WI38 (cell line): ENCODE results near the gene OPCML.

Experiments used
- H3K4me3 ChIP-seq: 2 replicates; pipeline ENCODE4 v1.5.1; 2011; ENCODE audit warnings: low read depth, mild to moderate bottlenecking, control low read depth, low read length
- TF ChIP-seq, protein P1 (sequence below): IDR thresholded peaks from 2 replicates; pipeline ENCODE4 v1.5.1; 2012; ENCODE audit warnings: low read depth, mild to moderate bottlenecking, control low read depth, low read length

The OPCML gene

DNA sequence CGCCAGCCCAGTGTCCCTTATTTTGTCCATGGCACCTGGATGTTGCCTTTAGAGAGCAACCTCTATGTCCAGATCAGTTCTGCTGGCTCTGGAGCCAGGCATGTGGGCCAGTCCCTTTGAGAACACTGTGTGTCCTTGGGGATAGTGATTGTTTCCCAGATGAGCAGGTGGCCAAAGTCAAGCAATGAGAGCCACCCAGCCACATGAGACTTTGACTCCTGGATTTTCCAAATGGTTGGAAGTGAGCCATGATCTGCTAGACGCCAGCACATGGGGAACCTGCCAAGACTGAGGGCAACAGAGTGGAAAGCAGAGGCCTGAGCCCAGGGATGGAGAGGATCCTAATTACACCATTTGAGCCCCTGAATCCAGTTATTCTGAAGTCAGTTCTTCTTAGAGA, 479.8 kb downstream of the OPCML start:
- H3K4me3 ChIP-seq, result no peak overlapping the region
- TF ChIP-seq, protein P1, sequence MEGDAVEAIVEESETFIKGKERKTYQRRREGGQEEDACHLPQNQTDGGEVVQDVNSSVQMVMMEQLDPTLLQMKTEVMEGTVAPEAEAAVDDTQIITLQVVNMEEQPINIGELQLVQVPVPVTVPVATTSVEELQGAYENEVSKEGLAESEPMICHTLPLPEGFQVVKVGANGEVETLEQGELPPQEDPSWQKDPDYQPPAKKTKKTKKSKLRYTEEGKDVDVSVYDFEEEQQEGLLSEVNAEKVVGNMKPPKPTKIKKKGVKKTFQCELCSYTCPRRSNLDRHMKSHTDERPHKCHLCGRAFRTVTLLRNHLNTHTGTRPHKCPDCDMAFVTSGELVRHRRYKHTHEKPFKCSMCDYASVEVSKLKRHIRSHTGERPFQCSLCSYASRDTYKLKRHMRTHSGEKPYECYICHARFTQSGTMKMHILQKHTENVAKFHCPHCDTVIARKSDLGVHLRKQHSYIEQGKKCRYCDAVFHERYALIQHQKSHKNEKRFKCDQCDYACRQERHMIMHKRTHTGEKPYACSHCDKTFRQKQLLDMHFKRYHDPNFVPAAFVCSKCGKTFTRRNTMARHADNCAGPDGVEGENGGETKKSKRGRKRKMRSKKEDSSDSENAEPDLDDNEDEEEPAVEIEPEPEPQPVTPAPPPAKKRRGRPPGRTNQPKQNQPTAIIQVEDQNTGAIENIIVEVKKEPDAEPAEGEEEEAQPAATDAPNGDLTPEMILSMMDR, result no peak

DNA sequence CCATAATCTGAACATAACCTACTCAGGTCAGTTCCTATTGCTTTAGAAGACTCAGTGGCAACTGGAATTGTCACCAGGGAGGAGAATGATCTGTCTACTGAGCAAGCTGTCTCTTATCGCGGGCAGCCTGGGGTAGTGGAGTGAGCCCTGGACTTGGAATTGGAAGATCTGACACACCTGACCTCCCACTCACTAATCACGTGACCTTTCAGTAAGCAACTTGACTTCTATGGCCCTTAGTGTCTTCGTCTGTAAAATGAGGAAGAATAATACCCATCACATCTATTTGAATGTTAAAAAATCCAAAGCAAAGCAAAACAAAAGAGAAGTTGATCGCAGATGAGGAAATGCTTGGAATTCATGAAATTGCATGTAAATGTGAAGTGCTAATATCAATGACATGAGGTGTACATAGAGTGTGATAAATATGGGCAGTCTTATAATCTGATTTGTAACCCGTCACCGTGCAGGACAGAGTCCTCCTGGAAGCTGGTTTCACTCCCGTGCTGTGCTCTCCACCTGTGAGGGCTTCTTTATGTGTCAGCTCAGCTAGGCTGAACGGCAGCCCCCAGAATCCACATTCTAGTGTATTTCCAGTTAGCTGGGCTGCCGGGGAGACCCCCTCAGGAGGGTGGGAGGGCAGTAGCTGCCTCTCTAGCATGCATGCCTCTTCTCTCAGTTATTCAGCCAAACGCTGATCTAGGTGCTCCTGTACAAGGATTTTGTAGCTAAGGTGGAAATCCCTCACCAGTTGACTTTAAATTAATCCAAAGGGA, 482.9 kb downstream of the OPCML start:
- TF ChIP-seq, protein P1, result no peak

DNA sequence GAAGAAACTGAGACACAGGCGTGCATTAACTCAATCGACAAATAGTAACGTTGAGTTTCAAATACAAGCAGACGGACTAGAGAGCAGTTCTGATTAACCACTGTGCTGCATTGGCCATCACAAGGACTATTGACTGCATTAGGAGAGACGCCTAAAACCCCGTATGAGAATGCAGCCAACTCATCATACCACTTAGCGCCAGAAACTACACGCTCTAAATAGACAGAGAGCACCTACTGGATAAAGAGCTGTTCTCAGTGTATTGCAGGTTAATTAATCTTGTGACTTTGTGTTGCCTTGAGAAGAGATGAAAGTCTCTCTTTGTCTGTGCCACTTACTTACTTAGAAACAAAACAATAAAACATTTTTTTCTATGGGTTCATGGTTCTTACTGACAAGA, 484.0 kb downstream of the OPCML start:
- no peak overlapping the region for H3K4me3 ChIP-seq
- TF ChIP-seq, protein P1, result no peak

More for the DNA sequence above, 482.9 kb downstream of the OPCML start:
- no peak overlapping the region for H3K4me3 ChIP-seq

DNA sequence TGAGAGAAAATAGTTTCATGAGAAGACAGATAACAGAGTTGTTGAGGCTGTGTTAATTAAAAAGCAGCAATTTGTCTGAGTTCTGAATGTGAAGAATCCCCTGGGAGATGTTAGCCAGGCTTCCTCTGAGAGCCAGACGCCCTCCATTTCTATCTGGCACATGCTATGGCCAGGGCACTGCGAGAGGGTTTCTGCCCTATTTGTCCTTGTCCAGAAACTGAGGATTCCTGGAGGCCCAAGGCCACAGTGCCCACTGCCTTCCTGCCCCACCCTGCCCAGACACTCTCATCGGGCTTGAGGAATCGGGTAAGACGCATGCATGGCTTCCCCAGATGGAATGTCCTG, 484.6 kb downstream of the OPCML start:
- TF ChIP-seq, protein P1, result no peak
- no peak overlapping the region for H3K4me3 ChIP-seq

DNA sequence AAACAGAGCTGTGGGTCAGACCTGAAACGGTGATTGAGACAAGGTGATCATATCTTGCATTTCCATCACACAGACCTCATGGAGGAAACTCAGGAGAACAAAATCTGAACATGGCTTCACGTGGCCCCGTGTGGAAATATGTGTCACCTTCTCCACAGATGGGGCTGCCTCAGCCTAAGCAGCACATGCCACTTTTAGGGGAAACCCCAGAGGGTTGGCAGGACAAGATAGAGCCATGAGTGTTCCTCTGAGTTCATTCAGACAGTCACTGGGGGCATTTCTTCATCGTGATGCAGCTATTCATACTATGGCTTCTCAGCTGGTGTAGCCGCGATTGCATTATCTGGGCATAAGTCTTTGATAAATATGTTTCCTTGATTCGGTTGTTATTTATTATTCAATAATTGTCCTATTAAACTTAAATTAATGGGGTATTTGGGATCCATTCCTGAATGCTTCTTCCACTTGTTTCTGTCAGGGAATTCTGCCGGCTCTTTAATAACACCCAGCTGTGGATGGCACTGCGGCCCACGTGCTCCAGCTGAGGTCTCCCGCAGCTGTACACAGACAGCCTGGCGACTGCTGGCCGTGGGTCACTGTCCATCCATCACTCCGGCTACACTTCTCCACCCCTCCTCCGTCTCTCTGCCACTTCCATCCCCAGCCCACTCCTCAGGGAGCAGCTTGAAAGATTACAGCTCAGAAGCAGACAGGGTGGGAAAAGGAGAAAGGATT, 485.1 kb downstream of the OPCML start:
- TF ChIP-seq, protein P1, result no peak
- no peak overlapping the region for H3K4me3 ChIP-seq

DNA sequence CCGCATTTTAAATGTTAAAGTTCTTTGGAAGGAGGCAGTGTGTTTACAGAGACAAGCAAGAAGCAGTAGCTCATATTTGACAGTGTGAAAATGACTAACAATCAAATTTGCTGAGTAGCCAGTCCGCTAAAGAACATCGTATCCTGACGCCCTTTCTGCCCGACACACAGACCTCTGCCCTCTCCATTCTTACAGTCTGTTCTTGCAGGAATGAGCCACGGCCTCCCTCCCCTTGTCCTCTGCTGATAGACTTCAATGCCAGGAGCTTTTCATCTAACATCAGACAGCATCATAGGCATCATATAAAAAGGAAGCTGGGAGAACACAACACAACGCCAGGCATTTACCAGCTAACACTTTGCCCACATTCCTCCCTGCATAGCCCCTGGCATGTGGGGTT, 486.0 kb downstream of the OPCML start:
- TF ChIP-seq, protein P1, result no peak
- H3K4me3 ChIP-seq, result no peak overlapping the region
